Fibroblast of skin of abdomen (primary cell): ENCODE data around the gene HPN.
"Not testable (repeated sequence)": the region's sequence is repeated elsewhere in the genome, so short reads cannot be mapped to it uniquely, and the experiment has no call there.

Source experiments
- DNase-seq: peaks from one replicate; pipeline ENCODE4 v3.0.0-alpha.2; 2013

The HPN gene

DNA sequence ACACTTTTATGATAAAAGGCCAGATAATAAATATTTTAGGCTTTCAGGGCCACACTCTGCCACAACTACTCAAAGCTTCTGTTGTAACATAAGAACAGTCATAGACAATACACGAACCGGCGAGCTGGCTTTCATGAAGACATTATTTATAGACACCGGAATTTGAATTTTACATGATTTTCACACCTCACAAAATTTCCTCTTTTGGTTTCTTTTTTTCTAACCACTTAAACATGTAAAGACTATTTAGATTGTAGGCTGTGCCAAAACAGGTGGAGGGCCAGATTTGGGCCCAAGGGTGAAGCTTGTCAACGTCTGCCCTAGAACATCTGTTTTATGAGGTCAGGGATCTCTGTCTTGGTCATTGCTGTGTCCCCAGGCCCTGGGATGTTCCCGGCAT lies 44.4 kb downstream of the HPN start:
- no peak for DNase-seq

DNA sequence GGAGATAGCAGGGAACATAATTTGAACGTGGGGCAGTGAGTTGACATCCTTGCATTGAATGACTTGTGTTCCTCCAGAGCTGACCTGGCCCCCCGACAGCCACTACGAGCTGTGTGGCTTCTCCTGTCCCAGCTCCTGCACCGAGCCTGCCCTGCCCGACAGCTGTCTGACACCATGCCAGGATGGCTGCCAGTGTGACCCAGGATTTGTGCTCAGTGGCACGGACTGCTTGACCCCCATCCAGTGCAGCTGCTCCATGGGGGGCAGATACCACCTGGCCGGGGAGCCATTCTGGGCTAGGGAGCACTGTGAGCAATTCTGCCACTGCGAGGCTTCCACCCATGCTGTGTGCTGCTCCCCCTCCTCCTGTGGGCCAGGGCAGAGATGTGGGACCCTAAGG lies 44.9 kb downstream of the HPN start:
- no peak for DNase-seq

DNA sequence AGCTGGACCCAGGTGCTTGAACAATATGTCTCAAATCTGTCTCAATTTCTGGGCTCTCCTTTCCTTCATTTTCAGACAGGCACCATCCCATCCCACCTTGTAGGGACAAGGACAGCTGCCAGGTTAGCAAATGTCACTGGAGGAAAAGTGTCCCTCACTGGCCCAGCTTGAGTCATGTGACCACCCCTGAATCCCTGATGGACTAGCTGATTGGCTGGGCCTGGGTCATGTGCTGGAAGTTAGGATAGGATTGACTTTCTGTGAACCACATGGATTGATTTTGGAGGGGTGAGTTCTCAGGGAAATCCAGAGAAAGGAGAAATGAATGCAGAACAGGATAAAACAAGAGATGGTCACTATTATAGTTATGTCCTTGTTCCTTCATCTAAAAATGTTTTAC lies 45.9 kb downstream of the HPN start:
- no peak for DNase-seq

DNA sequence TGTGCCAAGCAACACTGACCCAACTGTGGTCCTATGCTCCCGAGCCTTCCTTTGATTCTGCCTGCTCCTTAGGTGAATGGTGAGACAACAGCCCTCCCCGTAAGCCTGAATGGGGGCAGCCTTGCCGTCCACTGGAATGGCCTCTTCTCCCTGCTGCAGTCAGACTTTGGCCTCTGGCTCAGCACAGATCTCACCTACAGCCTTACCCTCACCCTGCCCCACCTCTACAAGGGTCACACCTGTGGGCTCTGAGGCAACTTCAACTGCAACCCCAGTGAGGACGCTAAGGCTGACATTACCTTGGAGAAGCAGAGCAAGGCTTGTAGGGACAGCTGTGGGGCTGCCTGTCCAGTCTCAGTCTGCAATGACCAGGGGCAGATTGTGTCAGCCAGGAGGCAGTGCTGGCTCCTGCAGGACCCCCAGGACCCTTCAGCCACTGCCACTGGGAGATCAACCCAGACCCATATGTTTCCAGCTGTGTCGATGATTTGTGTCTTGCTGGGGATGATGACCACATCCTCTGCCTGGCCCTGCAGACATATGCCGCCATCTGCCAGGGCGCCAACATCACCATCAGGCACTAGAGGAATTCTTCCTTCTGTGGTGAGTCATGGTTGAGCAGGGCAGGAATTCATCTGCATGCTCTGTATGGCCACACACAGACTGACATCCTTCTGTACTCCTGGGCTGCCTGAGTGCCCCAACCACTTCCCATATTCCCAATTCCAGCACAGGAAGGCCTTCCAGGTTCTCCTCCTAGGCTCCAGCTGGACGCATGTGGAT lies 46.8 kb downstream of the HPN start:
- DNase-seq = peak; percentile 92

DNA sequence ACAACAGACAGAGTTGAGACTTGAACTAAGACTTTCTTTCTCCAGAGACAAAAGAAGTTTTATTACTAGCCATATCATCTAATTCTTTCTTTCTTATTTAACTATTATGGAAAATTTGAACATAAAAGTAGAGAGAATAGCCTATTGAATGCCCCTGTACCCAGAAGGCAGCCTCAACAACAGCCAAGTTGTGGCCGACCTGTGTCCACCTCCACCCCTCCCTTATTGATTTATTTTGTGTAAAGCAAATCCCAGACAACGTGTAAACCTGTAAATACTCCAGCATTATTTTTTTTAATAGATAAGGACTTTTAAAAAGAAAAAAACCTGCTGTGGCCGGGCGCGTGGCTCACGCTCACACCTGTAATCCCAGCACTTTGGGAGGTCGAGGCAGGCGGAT lies 48.0 kb downstream of the HPN start:
- DNase-seq = no peak

DNA sequence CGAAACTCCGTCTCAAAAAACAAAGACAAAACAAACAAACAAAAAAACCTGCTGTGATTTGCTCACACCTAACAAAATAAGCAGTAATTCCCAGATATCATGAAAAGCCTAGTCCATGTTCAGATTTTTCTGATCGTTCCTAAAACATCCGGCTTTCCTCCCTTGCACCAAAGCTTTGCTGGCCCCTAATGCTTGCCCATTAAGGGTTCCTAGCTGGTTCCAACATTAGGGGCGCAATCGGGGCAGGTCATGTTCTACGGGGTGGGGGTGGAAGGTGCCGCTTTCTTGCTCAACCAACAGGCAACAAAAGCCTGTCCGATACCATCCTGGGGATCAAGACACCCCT lies 48.6 kb downstream of the HPN start:
- no peak for DNase-seq

DNA sequence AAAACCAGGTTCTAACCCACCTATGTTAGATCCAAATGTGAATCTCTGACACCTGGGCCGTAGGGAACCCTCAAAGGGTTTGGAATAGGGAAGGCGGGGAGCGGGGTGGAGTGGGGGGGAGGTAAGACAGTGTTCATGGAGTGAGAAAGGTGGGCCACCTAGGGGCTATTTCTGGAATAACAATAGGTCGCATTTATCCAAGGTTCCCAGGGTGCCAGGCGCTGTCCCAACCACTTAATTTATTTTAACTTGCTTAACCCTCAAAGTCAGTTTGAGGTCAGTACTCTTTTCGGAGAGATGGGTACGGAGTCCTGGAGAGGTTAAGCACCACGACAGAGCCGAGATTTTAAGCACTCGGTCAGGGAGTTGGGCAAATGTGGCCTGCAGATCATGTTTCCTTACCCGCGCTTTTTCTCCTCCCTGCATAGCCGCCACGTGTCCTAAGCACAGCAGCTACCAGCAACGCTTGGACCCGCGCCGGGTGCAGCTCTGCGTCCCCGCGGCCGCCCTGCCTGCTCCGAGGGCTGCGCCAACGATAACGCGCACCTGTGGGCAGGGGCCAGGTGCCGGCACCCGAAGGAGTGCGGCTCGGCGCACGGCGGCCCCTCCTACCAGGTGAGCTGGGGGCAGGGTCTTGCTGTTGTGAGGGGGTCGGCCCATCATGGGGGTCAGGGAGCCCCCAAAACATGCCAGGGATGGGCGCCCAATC lies 49.1 kb downstream of the HPN start:
- peak; percentile 59 for DNase-seq

DNA sequence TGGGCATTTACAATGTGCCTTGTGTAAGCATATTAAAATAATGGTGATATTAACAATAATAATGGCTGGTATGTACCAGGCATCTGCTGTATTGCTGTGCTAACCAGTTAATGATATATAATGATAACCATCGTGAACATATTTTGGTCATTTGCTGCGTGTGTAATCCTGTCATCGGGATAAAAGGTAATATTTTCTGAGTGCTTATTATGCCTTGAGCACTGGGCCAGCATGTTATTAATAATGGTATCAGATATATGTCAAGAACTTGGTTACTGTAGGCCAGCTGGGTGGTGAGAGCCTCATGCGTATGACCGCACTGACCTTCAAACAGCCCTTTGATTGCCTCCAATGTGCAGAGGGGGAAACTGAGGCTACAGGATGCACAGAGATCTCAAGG lies 51.9 kb downstream of the HPN start:
- no peak for DNase-seq

DNA sequence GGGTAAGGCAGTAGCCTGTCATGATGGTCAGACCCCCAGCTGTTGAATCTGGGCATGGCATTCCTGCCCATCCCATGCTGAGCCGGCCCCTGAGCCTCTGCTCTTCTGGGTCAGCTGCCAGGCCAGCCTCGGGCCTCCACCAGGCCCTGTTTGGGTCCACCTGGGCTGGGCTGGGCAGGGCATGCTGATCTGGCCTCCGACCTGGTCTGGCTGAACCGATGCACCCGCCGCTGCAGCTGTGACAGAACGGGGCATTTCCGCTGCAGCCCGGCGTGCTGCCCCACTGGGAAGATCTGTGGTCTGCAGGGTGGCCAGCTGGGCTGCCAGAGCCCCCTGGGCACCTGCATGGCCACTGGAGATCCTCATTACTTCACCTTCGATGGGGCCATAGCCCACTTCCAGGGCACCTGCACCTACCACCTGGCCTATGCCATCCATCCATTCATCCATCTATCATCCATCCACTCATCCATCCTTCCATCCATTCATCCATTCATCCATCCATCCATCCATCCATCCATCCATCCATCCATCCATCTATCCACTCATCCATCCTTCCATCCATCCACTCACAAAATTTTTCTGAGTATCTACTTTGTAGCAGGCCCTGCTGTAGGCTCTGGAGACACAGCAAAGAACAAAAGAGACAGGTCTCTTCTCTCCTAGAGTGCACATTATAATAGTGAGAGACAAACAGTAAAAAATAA lies 52.6 kb downstream of the HPN start:
- no peak for DNase-seq

DNA sequence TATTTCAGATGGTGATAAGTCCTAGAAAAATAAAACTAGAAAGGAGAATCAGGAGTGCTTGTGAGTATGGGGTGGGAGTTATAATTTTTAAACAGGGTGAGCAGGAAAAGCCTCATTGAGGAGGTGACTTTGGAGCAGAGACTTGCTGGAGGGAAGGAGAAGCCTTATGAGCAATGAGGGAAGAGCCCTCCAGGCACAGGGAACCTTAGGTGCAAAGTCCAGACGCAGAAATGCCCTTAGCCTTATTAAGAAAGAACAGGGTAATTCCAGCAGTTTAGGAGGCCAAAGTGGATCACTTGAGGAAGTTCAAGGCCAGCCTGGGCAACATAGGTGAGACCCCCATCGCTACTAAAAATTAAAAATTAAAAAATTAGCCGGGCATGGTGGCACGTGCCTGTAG lies 53.1 kb downstream of the HPN start:
- DNase-seq = no peak

DNA sequence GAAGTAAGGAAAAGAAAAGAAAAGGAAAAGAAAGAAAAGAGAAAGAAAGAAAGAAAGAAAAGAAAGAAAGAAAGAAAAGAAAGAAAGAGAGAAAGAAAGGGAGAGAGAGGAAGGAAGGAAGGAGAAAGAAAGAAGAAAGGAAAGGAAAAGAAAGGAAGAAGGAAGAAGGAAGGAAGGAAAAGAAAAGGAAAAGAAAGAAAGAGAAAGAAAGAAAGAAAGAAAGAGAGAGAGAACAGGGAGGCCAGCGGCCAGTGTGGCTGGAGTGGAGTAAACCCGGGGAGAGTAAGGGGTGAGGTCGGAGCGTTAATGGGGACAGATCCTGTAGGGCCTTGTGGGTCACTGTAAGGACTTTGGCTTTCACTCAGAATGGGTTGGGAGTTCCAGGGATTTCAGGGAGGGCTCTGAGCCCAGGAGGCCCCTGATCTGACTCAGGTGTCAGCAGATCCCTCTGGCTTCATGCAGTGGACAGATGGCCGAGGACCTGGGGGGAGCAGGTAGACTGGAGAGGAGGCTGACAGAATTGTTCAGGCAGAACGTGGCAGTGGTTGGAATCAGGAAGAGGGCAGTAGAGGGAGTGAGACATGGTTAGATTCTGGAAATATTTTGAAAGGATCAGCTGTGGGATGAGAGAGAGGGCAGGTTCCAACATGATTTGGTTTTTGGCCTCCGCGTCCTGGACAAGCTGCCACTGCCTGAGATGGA lies 54.3 kb downstream of the HPN start:
- DNase-seq = no peak

DNA sequence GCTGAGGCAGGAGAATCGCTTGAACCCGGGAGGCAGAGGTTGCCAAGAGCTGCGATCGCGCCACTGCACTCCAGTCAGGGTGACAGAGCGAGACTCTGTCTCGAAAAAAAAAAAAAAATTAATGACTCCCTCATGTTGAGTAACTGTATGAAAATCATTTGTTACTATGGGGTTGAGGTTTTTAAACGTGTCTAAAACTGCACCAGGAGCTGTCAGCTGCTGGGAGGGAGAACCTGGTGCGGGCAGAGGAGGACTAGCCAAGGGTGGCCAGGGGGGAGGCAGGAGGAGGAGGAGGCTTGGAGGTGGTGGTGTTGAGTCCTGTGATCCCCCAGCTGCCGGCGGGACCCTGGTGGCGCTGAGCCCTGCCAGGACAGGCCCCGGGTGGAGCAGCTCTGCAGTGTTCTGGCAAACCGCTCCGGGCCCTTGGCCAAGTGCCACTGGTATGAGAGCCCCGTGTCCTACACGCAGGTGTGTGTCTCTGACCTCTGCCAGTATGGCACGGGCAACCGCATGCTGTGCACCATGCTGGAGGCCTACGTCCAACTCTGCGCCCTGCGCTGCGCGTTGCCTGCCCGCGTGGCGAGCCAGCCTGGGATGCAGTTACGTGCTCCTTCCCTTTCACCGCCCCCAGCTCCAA lies 57.0 kb downstream of the HPN start:
- DNase-seq = no peak

DNA sequence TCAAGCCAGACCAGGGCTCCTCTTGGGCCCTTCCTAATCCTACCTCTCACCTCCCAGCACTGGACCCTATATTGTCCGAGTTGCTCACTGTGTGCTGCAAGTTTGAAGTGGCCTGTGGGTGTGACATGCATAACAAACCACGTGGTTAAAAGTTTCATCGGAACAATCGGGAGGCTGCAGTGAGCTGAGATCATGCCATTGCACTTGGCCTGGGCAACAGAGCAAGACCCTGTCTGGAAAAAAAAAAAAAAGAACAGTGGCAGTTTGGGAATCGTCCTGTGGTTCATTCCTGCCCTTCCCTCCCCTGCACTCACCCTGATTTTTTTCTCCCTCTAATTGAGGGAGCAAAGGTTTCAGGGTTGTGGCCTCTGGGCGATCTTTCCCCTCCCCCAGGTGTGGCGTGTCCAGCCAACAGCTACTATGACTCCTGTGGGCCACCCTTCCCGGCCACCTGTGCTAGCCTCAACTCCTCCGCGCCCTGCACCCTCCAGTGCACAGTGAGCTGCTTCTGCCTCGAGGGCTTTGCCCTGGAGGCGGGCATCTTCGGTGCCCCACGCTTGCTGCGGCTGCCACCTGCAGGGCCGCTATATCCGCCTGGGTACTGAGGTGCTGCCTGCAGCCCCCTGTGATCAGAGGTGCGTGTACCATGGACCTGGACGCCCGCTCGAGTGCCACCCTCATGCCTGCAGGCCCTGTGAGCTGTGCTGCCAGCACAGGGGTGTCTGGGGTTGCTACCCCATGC lies 57.8 kb downstream of the HPN start:
- no peak for DNase-seq

DNA sequence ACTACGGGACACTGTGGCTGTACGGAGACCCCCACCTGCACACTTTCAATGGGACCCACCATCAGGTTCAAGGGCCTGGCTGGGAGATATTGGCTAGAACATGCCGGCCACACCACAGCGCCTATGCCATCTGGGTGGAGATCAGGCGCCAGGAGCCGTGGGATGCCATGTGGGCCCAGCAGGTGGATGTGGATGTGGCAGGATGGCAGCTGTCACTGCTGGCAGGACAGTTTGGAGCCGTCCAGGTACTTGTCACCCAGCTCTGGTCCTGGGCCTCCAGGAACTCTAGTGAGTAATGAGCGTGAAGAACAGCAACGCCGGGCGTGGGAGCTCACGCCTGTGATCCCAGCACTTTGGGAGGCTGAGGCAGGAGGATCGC lies 58.4 kb downstream of the HPN start:
- no peak for DNase-seq

DNA sequence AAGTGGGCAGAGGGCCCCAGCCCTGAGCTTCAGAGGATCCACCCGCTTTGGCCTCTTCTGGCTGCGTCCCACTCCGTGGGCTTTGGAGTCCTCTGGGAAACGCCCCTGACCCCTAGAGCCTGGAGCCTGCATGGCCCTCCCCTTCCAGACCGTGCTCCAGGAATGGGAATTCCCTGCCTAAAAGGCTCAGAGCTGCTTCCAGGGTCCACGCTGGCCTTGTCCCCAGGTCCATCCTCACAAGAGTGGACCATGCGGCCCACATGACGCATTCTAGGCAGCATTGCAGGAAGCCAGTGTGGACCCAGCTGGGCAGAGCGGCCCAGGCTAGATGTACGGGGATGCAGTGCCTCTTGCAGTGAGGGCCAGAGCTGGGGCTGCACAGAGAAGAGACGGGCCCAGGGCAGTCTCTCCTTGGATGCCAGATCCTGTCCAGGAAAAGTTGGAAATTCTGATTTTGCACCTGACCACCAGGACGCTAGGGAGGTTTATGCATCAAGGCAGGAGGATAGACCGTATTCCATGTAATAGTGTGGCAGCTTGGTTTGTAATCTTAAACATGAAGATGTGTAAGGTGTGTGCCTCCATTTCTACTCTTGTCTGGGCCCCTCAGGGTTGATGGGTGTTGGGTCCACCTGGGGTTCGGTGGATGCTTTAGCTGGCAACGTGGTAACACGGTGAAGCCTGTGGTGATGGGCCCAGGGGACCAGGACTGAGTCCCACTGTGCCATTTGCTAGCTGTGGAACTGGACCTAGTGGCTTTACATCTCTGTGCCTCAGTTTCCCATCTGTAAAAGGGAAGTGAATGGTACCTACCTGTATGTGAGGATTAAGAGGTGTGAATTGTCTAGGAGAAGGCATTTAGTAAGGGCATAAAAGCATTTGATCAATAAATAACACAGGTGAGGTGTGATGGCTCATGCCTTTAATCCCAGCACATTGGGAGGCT lies 59.3 kb downstream of the HPN start:
- DNase-seq = no peak

DNA sequence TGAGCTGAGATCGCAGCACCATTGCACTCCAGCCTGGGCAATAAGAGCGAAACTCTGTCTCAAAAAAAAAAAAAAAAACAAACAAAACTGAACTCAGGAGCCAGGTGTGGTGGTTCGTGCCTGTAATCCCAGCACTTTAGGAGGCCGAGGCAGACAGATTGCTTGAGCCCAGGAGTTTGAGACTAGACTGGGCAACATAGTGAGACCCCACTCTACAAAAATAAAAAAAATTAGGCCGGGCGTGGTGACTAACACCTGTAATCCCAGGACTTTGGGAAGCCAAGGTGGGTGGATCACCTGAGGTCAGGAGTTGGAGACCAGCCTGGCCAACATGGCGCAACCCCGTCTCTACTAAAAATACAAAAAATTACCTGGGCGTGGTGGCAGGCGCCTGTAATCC lies 60.4 kb downstream of the HPN start:
- DNase-seq = not testable (repeated sequence)

DNA sequence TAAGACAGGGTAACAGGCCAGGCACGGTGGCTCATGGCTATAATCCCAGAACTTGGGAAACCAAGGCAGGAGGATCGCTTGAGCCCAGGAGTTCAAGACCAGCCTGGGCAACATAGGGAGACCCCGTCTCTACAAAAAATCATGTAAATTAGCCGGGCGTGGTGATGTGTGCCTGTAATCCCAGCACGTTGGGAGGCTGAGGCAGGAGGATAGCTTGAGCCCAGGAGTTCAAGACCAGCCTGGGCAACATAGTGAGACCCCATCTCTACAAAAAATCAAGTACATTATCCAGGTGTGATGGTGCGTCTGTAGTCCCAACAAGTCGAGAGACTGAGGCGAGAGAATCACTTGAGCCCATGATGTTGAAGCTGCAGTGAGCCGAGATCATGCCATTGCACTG lies 62.1 kb downstream of the HPN start:
- not testable (repeated sequence) for DNase-seq

DNA sequence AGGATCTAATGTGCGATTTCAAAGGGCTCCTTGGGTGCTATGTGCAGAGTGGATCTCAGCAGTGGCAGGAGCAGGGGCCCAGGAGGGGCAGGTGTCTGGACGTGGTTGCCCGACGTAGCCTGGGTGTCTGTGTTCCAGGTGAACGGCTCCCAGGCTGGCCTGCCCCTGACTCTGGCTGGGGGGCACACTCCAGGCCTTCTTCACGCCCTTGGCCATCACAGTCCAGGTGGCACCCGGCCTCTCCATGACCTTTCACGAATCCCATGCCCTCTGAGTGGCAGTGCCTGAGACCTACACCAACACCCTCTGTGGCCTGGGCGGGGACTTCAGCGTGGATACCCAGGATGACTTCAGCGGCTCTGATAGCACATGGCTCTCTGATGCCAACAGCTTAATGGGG lies 62.8 kb downstream of the HPN start:
- no peak for DNase-seq

DNA sequence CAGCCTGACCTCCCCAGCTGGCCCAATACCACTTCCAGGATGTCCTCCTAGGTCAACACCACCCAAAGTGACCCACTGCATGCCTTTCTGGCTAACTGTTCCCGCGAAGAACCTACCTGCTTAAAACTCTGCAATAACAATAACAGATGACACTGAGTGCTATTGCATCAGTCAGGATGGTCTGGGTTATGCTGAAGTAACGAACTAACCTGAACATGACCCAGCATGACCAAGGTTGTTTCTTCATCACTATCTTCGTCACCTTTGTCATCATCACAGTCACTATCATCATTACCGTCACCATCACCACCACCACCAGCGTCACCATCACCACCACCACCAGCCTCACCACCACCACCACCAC lies 63.5 kb downstream of the HPN start:
- no peak for DNase-seq

DNA sequence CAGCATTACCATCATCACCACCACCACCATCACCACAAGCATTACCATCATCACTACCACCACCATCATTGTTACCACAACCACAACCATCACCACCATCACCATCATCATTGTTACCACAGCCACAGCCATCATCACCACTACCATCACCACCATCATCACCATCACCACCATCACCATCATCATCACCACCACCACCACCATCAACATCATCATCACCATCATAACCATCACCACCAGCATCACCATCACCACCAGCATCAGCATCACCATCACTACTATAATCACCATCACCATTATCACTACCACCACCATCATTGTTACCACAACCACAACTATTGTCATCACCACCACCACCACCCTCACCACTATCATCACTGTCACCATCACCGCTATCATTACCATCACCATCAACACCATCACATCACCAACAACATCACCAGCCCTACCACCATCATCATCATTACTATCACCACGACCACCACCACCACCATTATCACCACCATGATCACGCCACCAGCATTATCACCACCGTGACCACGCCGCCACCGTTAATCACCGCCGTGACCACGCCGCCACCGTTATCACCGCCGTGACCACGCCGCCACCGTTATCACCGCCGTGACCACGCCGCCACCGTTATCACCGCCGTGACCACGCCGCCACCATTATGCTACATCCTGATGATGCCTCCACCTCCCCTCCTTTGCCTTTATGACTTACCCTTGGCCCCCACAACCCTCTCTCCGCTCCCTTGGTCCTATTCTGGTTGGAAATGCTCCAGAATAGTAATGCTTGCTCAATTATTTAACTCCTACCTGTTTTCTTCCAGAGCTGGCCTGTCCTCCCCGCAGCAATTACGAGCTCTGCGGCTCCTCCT lies 64.1 kb downstream of the HPN start:
- DNase-seq = no peak
